A549 (cell line): ENCODE measurements around the gene SCN5A. TPM values are rescaled to one million over a fixed set of nuclear protein-coding genes. Genes with fewer than 3 reads are reported as not detected.

Source experiments
- ATAC-seq, 2 experiments: fragments of 200-7000 bp in 1 of 2; fragments of >200 bp in 1 of 2; cut with Nextera tagmentation in 1 of 2; cut with Tn5 transposase in 1 of 2; 3 replicates each; pipeline versions ENCODE4 v1.8.0 to v1.9.1; 2018 to 2020; ENCODE audit warnings: mild to moderate bottlenecking in 1 of 2, moderate library complexity in 1 of 2
- CTCF ChIA-PET: fragments of 300-600 bp; sonication (Branson Sonifier 250); formaldehyde crosslinking; extraction: SDS; loops from one replicate; lab custom pipeline; 2021; ENCODE audit warnings: antibody characterized with exemption, inconsistent platforms; lab: Yijun Ruan, JAX
- POLR2A ChIA-PET: fragments of 350-600 bp; formaldehyde crosslinking; extraction: SDS; loops from one replicate; lab custom pipeline; 2021; ENCODE audit warnings: antibody characterized with exemption, inconsistent platforms; lab: Yijun Ruan, JAX
- DNase-seq, 2 experiments: peaks; one replicate each; pipeline versions ENCODE4 v3.0.0 to v3.0.0-alpha.2; 2011 to 2016; ENCODE audit warnings: low read depth in 1 of 2, low spot score in 1 of 2
- FAIRE-seq: peaks from 2 replicates; lab custom pipeline; 2011; peaks lifted over from hg19 to GRCh38; lab: Jason Lieb, UNC
- H3K27ac ChIP-seq, 2 experiments: fragments of >200 bp; sonication (Bioruptor Twin); formaldehyde crosslinking; 3 replicates each; pipeline ENCODE4 v1.5.1; 2016 to 2017
- H3K4me1 ChIP-seq: fragments of >200 bp; sonication (Bioruptor Twin); formaldehyde crosslinking; 3 replicates; pipeline ENCODE4 v1.6.1; 2016
- H3K4me2 ChIP-seq: fragments of >200 bp; sonication (Bioruptor Twin); formaldehyde crosslinking; 3 replicates; pipeline ENCODE4 v1.6.1; 2016
- H3K4me3 ChIP-seq: fragments of >200 bp; sonication (Bioruptor Twin); formaldehyde crosslinking; 3 replicates; pipeline ENCODE4 v1.5.1; 2016
- H3K9me3 ChIP-seq: fragments of >200 bp; sonication (Bioruptor Twin); formaldehyde crosslinking; 3 replicates; pipeline ENCODE4 v1.6.1; 2016
- ATOH8 ChIP-seq: fragments of 250-450 bp; sonication (Bioruptor Pico); IDR thresholded peaks from 2 replicates; pipeline ENCODE4 v1.5.0; 2020; ENCODE audit warnings: low read depth, mild to moderate bottlenecking, moderate library complexity
- BCL3 ChIP-seq: fragments of >200 bp; sonication (Bioruptor Twin); formaldehyde crosslinking; IDR thresholded peaks from 3 replicates; pipeline ENCODE4 v1.6.1; 2016
- CBX2 ChIP-seq: fragments of 200-600 bp; sonication (generic); IDR thresholded peaks from 2 replicates; pipeline ENCODE4 v1.6.1; 2016; ENCODE audit warnings: low read depth, mild to moderate bottlenecking, borderline replicate concordance
- CBX8 ChIP-seq: fragments of 200-600 bp; sonication (generic); IDR thresholded peaks from 2 replicates; pipeline ENCODE4 v1.6.1; 2016
- CHD2 ChIP-seq: fragments of 150-350 bp; IDR thresholded peaks from 2 replicates; pipeline ENCODE4 v1.6.1; 2014; ENCODE audit warnings: low read length; ENCODE audit not compliant: partially characterized antibody
- CHD4 ChIP-seq: fragments of 200-600 bp; sonication (generic); IDR thresholded peaks from 2 replicates; pipeline ENCODE4 v1.6.1; 2016; ENCODE audit warnings: antibody characterized with exemption, mild to moderate bottlenecking, borderline replicate concordance
- ESRRA ChIP-seq: fragments of 150-350 bp; IDR thresholded peaks from 2 replicates; pipeline ENCODE4 v1.6.1; 2014; ENCODE audit warnings: mild to moderate bottlenecking, low read length, borderline replicate concordance
- FOSB ChIP-seq: fragments of 250-450 bp; sonication (Bioruptor Pico); IDR thresholded peaks from 2 replicates; pipeline ENCODE4 v1.5.0; 2020; ENCODE audit warnings: mild to moderate bottlenecking, moderate library complexity
- GATA3 ChIP-seq: IDR thresholded peaks from 2 replicates; pipeline ENCODE4 v1.6.1; 2012; ENCODE audit warnings: borderline replicate concordance
- HES2 ChIP-seq: fragments of >200 bp; sonication (Bioruptor Twin); formaldehyde crosslinking; IDR thresholded peaks from 2 replicates; pipeline ENCODE4 v1.6.1; 2016
- JUN ChIP-seq, 2 experiments: fragments of >200 bp; sonication (Bioruptor Twin); formaldehyde crosslinking; IDR thresholded peaks; 2 replicates in 1 of 2; 3 replicates in 1 of 2; pipeline ENCODE4 v1.6.1; 2016 to 2017
- KDM5A ChIP-seq: fragments of 200-600 bp; sonication (generic); IDR thresholded peaks from 2 replicates; pipeline ENCODE4 v1.6.1; 2016; ENCODE audit warnings: antibody characterized with exemption, mild to moderate bottlenecking
- MYC ChIP-seq: IDR thresholded peaks from 2 replicates; pipeline ENCODE4 v1.6.1; 2012; ENCODE audit warnings: mild to moderate bottlenecking, inconsistent platforms, low read length, improper control_type of control experiment, borderline replicate concordance
- PBX3 ChIP-seq: IDR thresholded peaks from 2 replicates; pipeline ENCODE4 v1.6.1; 2012
- PHF8 ChIP-seq: fragments of 200-600 bp; sonication (generic); IDR thresholded peaks from 2 replicates; pipeline ENCODE4 v1.6.1; 2016; ENCODE audit warnings: low read depth, mild to moderate bottlenecking, antibody characterized with exemption, moderate library complexity, borderline replicate concordance
- RARB ChIP-seq: fragments of 250-450 bp; sonication (Bioruptor Pico); IDR thresholded peaks from 2 replicates; pipeline ENCODE4 v1.8.0; 2021; ENCODE audit warnings: mild to moderate bottlenecking, moderate library complexity
- SMC3 ChIP-seq: fragments of >200 bp; sonication (Bioruptor Twin); formaldehyde crosslinking; IDR thresholded peaks from 3 replicates; pipeline ENCODE4 v1.6.1; 2018; ENCODE audit warnings: inconsistent platforms
- SREBF2 ChIP-seq: fragments of 450-650 bp; IDR thresholded peaks from 2 replicates; pipeline ENCODE4 v1.6.1; 2014; ENCODE audit warnings: mild to moderate bottlenecking, moderate library complexity
- TFCP2L1 ChIP-seq: fragments of 250-450 bp; sonication (Bioruptor Pico); IDR thresholded peaks from 2 replicates; pipeline ENCODE4 v1.5.0; 2021; ENCODE audit warnings: mild to moderate bottlenecking
- ZFP36 ChIP-seq: fragments of 450-650 bp; IDR thresholded peaks from 2 replicates; pipeline ENCODE4 v1.6.1; 2014; ENCODE audit warnings: borderline replicate concordance; ENCODE audit not compliant: partially characterized antibody
- WGBS: methylation state at CpG from one replicate; pipeline ENCODE4 v1.1.6; 2017; ENCODE audit errors: missing lambda C conversion rate; 5-methylcytosine and 5-hydroxymethylcytosine counted together
- polyA plus RNA-seq, 4 experiments: library from polyadenylated mRNA; depleted of rRNA in 3 of 4; stranded (reverse); fragments of >200 nt; fragmentation: RNase III in 1 of 4; extraction: RNeasy Plus Mini Kit Qiagen cat#74134 plus additional on column Dnase treatment in 1 of 4; gene quantifications; 2 replicates in 3 of 4; 3 replicates in 1 of 4; pipeline ENCODE4 v1.2.3, GENCODE V29; 2011 to 2017

Gene SCN5A
- polyA plus RNA-seq, 2 of the 4 experiments (the other 2 are of a cell fraction), result 0.09 to 0.19 TPM

- TF ChIP-seq KDM5A (no peak), CBX2 (no peak), BCL3 (no peak), MYC (no peak), HES2 (no peak), GATA3 (no peak)
Measured at GRCh38 chr3:38564631-38565338, 84.7 kb downstream of the SCN5A start (continued).

- no peaks in the 10 kb centered on the region for H3K9me3 ChIP-seq
- no peaks in the 10 kb centered on the region for H3K4me1 ChIP-seq
- no peak overlapping the region for H3K4me3 ChIP-seq
- no peak overlapping the region for H3K4me2 ChIP-seq
- WGBS, result 47% methylated on average over 10 of the region's 10 CpGs
- FAIRE-seq (no peak), ATAC-seq (no peak), DNase-seq (no peak)
- POLR2A ChIA-PET, result no interaction called here
- CTCF ChIA-PET, result interaction anchor here (1.1 kb wide), 1 partner anchor 12 kb away, joined by 3 read pairs; no protein-coding TSS in a partner anchor
- TF ChIP-seq CHD4 (no peak), FOSB (CRISPR knock-in tag) (no peak), CHD2 (no peak)
- no peak overlapping the region for H3K27ac ChIP-seq
Measured at GRCh38 chr3:38563886-38564270, 85.6 kb downstream of the SCN5A start.

- WGBS, result 73% methylated on average over 12 of the region's 15 CpGs
- no peak for TF ChIP-seq CBX8
- TF ChIP-seq SMC3, result no peak
- TF ChIP-seq ESRRA, result no peak
- TF ChIP-seq CHD2, result no peak
- TF ChIP-seq GATA3, result no peak
- no peak for TF ChIP-seq ATOH8 (CRISPR knock-in tag)
- TF ChIP-seq PBX3, result no peak
- no peak for TF ChIP-seq RARB
- TF ChIP-seq JUN (IDR thresholded peaks at IDR 0.05), result no peak
- TF ChIP-seq FOSB (CRISPR knock-in tag), result no peak
- no peak for TF ChIP-seq TFCP2L1 (CRISPR knock-in tag)
- no peak for TF ChIP-seq ZFP36
- no peak for TF ChIP-seq SREBF2
- no peak for TF ChIP-seq PHF8
- no peak for TF ChIP-seq BCL3
- H3K4me3 ChIP-seq, result no peak overlapping the region
- ATAC-seq (no peak), DNase-seq (no peak), FAIRE-seq (no peak)
- ChIA-PET POLR2A (no interaction called here), CTCF (interaction anchor here (1.1 to 1.4 kb wide), 2 partner anchors 9 to 13 kb away, joined by 3 read pairs; no protein-coding TSS in a partner anchor)
- no peak overlapping the region for H3K4me2 ChIP-seq
- no peak overlapping the region for H3K27ac ChIP-seq
- H3K4me1 ChIP-seq, result no peaks in the 10 kb centered on the region
- no peaks in the 10 kb centered on the region for H3K9me3 ChIP-seq
Measured at GRCh38 chr3:38563070-38563885, 86.2 kb downstream of the SCN5A start.
